IPS-20b (cell line): ENCODE data around the gene CCDC127.

Source experiments
- H3K27ac ChIP-seq: one replicate; pipeline ENCODE4 v1.5.1; 2013; ENCODE audit warnings: low read length
- H3K27me3 ChIP-seq: 2 replicates; pipeline ENCODE4 v1.6.1; 2013; ENCODE audit warnings: mild to moderate bottlenecking, low read length, inconsistent platforms; ENCODE audit not compliant: insufficient read depth
- H3K36me3 ChIP-seq: 2 replicates; pipeline ENCODE4 v1.6.1; 2013; ENCODE audit warnings: low read depth, mild to moderate bottlenecking, inconsistent platforms, low read length, moderate library complexity; ENCODE audit not compliant: insufficient read depth
- H3K4me1 ChIP-seq: 2 replicates; pipeline ENCODE4 v1.6.1; 2013; ENCODE audit warnings: mild to moderate bottlenecking, control low read depth, inconsistent platforms, low read length, moderate library complexity; ENCODE audit not compliant: insufficient read depth
- H3K4me3 ChIP-seq: 2 replicates; pipeline ENCODE4 v1.5.1; 2013; ENCODE audit warnings: mild to moderate bottlenecking, low read length, inconsistent platforms
- H3K9ac ChIP-seq: 2 replicates; pipeline ENCODE4 v1.6.1; 2013; ENCODE audit warnings: low read depth, mild to moderate bottlenecking, inconsistent platforms, low read length, moderate library complexity
- H3K9me3 ChIP-seq: 2 replicates; pipeline ENCODE4 v1.6.1; 2013; ENCODE audit warnings: mild to moderate bottlenecking, low read depth, low read length, inconsistent platforms; ENCODE audit not compliant: insufficient read depth

Gene CCDC127

DNA sequence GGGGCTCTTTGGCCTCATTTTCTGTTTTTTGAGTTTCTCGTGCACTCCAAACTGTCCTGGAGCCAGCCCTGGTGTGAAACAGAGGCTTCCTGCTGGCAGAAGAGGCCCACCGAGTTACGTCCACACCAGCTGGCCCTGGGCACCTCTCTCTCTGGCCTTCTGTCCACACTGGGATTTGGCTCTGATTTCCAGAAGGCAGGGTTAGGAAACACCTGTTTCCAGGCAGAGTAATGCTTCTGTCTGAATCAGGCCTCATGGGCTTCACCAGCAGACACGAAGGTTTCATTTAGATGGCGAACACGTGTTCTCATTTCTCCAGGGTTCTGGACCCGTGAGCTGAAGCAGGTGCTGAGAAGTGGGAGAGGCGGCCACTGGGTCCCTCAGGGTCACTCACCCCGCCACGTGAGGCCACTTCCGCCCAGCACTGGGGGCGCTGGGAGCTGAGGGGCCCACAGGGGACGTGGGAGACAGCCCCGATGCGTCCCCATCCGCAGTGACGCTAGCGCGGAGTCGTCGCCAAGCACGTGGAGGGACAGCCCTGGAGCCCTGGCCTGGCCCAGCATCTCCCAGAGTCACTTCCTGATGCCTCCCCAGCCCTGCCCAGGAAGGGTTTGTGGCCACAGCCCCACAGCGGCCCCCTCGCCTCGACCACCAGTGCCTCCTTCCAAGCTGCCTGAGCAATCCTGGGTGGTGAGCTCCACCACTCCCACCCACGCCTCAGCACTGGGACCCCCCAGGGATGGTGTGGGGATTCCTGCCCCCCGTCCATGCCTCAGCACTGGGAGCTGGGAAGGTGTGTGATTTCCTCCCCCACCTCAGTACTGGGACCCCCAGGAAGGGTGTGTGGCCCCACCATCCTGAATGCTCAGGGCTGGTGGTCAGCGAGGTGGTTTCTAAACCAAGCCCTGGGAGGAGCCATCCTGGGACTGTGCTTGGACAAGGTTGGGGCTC, 31.6 kb downstream of the CCDC127 start:
- Histone ChIP-seq H3K9ac (no peak overlapping the region), H3K4me1 (no peaks in the 10 kb centered on the region), H3K36me3 (peaks cover 18% of the 10 kb centered on the region), H3K9me3 (no peaks in the 10 kb centered on the region), H3K27ac (no peak overlapping the region), H3K4me3 (no peak overlapping the region), H3K27me3 (no peaks in the 10 kb centered on the region)

DNA sequence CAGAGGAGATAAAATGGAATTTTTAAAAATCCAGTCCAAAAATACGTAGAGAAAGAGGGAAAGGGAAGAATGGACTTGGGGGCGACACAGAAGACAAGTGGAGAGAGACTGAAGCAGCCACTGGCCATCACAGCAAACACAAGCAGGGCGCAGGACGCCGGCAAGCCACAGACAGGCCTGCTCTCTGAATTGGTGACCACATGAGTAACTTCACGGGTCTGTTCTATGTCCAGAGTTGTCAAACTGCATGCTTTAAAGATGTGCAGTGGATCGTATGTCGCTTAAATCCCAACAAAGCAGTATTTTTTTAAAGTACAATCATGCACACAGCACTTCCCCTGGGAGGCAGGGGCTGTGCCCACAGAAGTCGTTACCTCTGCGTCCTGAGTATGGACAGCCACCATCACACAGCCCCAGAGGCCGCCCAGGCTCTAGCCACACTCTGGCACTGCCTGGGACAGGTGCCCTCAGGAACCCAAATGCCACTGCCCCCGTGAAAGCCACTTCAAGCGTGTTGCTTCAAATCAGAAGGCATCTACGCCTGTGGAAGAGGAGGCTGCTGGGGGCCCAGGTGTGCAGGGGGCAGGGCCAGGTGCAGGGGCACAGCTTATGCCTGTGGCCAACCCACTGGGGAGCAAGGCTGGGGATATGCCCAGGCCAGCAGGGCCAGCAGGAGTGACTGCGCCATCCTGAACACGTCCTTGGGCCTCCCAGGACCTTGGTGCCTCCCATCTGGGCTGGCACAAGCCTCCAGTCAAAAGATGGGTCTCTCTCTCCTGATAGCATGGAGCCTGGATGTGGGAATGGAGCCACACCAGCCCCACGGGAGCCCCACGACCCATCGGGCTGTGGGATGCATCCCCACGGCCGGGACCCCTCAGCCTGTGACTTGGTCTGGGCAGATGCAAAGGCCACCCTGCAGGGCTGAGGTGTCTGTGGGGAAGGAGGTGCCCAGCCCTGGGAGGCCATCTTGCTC, 32.6 kb downstream of the CCDC127 start:
- Histone ChIP-seq H3K27ac (no peak overlapping the region), H3K27me3 (no peaks in the 10 kb centered on the region), H3K9ac (no peak overlapping the region), H3K4me3 (no peak overlapping the region), H3K9me3 (no peaks in the 10 kb centered on the region), H3K4me1 (no peaks in the 10 kb centered on the region), H3K36me3 (peaks cover 18% of the 10 kb centered on the region)

DNA sequence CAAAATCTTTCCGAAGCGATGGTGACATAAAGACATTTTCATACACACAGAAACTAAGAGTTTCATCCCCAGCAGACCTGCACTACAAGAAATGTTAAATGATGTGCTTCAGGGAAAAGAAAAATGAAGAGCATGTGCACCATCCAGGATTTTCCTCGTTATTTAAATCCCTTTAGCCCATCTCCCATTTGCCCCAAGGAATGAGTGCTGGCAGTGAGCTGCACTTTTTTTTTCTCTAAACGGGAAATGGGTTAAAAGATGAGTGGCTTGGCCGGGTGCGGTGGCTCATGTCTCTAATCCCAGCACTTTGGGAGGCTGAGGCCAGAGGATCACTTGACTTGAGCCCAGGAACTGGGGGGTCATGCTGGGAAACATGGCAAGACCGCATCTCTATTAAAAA, 33.5 kb downstream of the CCDC127 start:
- H3K4me3 ChIP-seq: no peak overlapping the region
- no peaks in the 10 kb centered on the region for H3K9me3 ChIP-seq
- H3K27me3 ChIP-seq: no peaks in the 10 kb centered on the region
- peaks cover 18% of the 10 kb centered on the region for H3K36me3 ChIP-seq
- no peaks in the 10 kb centered on the region for H3K4me1 ChIP-seq
- no peak overlapping the region for H3K27ac ChIP-seq
- H3K9ac ChIP-seq: no peak overlapping the region

DNA sequence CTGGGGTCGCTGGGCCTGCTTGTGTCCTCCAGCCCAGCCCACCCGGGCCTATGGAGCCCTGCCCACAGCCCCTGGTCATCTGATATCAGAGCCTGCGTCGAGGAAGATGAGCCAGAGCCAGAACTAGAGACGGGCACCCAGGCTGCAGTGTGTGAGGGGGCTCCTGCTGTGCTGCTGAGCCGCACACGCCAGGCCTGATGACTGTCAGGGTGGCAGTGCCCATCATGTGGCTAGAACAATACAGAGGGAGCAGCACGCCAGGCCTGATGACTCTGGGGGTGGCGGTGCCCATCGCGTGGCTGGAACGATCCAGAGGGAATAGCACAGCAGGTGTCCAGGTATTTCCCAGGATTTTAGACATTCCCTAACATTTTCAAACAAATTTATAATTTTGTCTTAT, 35.8 kb downstream of the CCDC127 start:
- no peak overlapping the region for H3K27ac ChIP-seq
- no peaks in the 10 kb centered on the region for H3K4me1 ChIP-seq
- H3K9ac ChIP-seq: no peak overlapping the region
- H3K9me3 ChIP-seq: no peaks in the 10 kb centered on the region
- no peak overlapping the region for H3K4me3 ChIP-seq
- H3K36me3 ChIP-seq: peaks cover 18% of the 10 kb centered on the region
- no peaks in the 10 kb centered on the region for H3K27me3 ChIP-seq

DNA sequence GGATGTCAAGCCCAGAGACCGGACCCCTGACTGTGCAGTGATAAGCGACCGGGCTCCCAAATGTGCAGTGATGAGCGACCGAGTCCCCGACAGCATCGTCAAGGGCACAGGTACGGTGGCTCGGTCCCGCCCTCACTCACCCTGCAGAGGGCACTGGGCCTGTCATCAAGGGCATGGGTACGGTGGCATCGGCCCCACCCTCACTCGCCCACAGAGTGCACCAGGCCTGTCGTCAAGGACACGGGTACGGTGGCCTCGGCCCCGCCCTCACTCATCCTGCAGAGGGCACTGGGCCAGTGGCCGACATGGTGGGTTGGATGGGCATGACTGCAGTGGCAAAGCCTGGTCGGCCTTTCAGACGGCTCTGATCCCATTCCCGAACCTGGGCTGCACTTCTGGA, 36.4 kb downstream of the CCDC127 start:
- Histone ChIP-seq H3K9ac (no peak overlapping the region), H3K4me3 (no peak overlapping the region), H3K4me1 (no peaks in the 10 kb centered on the region), H3K27me3 (no peaks in the 10 kb centered on the region), H3K27ac (no peak overlapping the region), H3K9me3 (no peaks in the 10 kb centered on the region), H3K36me3 (peaks cover 18% of the 10 kb centered on the region)

DNA sequence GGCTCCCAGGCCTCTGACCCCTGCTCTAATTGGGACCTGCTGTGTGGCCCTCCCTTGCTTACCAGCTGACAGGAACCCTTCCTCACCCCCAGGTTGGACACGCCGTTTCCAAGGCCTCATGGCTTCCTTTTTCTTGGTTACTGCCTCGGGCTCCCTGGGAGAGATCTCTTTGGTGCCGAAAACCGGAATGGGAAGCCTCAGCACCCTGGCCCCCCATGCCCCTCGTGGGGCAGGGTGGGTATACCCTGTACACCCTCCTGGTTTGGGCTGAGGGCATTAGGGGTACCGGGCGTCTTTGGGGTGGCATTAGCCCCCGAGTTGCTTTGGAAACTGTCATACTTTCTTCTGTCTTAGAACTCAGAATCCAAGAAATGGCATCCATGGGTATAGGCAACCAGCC, 36.8 kb downstream of the CCDC127 start:
- no peak overlapping the region for H3K9ac ChIP-seq
- H3K9me3 ChIP-seq: no peaks in the 10 kb centered on the region
- no peak overlapping the region for H3K4me3 ChIP-seq
- H3K27me3 ChIP-seq: no peaks in the 10 kb centered on the region
- peaks cover 18% of the 10 kb centered on the region for H3K36me3 ChIP-seq
- H3K27ac ChIP-seq: no peak overlapping the region
- no peaks in the 10 kb centered on the region for H3K4me1 ChIP-seq

DNA sequence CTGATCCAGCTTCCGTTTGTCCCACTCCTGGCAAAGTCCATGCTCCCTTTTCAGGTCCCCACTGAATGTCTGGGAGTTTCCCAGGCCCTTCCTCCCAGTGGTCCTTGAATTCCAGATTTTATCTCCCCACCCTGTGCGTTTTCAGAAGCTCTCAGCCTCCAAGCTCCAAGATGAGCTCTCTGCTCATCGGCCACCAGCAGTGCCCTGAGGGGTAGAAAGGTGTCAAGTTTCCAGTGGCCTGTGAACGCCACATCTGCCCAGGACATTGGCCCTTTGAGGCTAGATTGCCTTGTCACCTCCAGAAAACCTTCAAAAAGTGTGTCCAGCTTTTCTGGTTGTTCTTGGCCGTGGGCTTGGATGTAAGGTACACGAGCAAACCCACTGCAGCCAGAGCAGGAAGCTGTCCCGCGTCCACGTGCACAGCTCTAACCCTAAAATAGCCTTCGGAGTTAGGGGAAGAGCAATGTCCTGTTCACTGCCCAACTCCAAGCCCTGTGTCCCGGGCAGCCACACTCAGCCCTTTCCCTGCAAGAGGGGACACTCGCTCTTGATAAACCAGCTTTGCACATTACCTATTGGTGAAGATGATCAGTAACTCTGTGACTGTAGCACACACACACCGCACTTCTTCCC, 37.6 kb downstream of the CCDC127 start:
- H3K9me3 ChIP-seq: no peaks in the 10 kb centered on the region
- H3K36me3 ChIP-seq: peaks cover 18% of the 10 kb centered on the region
- no peaks in the 10 kb centered on the region for H3K4me1 ChIP-seq
- no peak overlapping the region for H3K9ac ChIP-seq
- no peaks in the 10 kb centered on the region for H3K27me3 ChIP-seq
- no peak overlapping the region for H3K4me3 ChIP-seq
- no peak overlapping the region for H3K27ac ChIP-seq

DNA sequence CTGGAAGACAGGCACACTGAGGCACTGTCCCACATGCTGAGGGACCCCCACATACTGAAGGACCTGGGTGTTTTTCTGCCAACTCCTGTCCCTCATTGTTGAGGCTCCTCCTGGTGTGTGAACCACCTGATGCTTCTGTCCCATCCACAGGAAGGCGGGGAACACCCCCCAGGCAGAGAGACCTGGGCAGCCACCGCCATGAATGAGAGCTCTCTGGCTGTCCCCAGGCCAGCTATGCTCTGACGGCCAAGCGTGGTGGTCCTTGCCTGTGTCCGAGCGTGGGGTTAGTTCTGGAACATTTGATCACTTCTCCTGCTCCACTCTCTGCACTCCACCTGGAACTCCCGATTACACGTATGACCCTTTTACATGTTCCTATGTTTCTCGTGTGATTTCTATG, 38.6 kb downstream of the CCDC127 start:
- H3K4me1 ChIP-seq: no peaks in the 10 kb centered on the region
- no peaks in the 10 kb centered on the region for H3K27me3 ChIP-seq

DNA sequence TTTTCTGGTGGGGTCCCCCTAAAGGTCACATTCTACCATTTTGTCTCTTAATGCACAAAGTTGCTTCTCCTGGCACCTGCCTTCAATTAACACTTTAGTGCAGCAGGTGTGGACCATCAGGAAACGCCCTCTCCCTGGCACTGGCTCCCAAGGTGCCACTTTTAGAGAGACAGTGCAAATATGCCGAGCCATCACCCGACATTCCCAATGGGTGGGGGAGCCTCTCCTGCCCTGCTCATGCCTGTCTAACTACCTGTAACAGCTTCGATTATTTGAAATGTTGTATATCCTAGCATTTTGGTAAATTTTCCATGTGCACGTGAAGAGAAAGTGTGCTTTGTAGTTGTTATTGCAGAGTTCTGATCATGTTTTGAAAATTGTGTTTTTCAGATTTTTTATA, 39.8 kb downstream of the CCDC127 start:
- Histone ChIP-seq H3K4me3 (no peak overlapping the region), H3K9ac (no peak overlapping the region), H3K27me3 (no peaks in the 10 kb centered on the region), H3K27ac (no peak overlapping the region), H3K36me3 (peaks cover 24% of the 10 kb centered on the region), H3K9me3 (no peaks in the 10 kb centered on the region), H3K4me1 (no peaks in the 10 kb centered on the region)

More for the DNA sequence above, 38.6 kb downstream of the CCDC127 start:
- Histone ChIP-seq H3K27ac (no peak overlapping the region), H3K36me3 (peaks cover 18% of the 10 kb centered on the region), H3K4me3 (no peak overlapping the region), H3K9me3 (no peaks in the 10 kb centered on the region), H3K9ac (no peak overlapping the region)

DNA sequence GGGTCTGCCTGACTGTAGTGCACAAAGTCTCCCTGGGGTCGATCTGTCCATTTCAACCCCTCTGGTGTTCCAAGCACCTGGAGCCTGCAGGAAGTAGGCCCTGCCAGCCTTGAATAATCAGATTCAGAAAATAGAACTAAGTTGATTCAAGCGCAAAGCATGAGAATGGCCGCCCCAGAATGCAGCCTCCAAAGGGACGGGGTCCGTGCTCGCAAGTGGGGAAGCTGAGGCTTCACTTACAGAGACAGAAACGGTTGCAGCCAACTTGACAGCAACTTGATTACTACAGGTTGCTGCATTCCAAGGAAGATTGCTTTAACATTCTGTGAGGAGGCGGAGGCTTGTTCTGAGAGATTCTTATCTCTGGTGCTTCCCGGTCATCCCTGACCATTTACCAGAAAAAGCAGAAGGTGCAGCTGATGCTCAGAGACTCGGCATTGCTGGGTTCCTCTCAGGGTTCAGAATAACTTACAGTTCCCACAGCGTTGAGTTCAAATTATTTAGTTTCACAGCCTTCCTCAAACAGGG, 41.6 kb downstream of the CCDC127 start:
- Histone ChIP-seq H3K9me3 (no peaks in the 10 kb centered on the region), H3K27ac (no peak overlapping the region), H3K4me3 (no peak overlapping the region), H3K27me3 (no peaks in the 10 kb centered on the region), H3K36me3 (peaks cover 13% of the 10 kb centered on the region), H3K4me1 (no peaks in the 10 kb centered on the region), H3K9ac (no peak overlapping the region)

DNA sequence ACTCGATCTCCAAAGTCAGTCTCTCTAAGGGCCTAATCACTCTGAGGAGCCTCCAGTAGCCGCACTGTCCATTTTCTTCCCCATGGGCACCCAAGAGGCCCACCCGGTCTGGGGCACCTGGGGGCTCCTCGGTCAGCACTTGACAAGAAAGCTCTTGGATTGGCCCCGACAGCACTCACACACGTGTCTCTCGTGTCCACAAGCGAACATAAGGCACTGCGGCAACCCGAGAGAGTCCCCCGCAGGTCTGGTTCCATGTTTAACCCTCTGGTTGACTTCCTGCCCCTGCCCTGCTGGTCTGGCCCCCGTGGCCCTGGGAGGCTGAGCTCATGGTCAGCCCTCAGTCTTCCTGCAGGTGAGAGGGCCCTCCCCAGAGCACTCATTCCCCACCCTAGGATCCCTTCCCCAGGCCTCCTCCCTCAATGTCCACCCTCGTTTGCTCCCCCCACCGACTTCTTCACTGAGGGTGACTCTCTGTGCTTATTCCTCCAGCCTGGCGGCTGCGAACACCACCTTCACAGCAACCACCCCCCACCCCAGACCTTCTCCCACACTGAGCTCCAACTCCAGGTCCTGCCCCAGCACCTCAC, 43.0 kb downstream of the CCDC127 start:
- Histone ChIP-seq H3K27me3 (no peaks in the 10 kb centered on the region), H3K27ac (no peak overlapping the region), H3K9me3 (no peaks in the 10 kb centered on the region), H3K36me3 (peaks cover 13% of the 10 kb centered on the region), H3K9ac (no peak overlapping the region), H3K4me1 (no peaks in the 10 kb centered on the region), H3K4me3 (no peak overlapping the region)
